Right lung (tissue), 5 donors: Measurements from ENCODE around the gene COX8A. TPM values are rescaled to one million over a fixed set of nuclear protein-coding genes. Genes with fewer than 3 reads are reported as not detected.

Source experiments
- DNase-seq, 2 donors: peaks; one replicate each; pipeline ENCODE4 v3.0.0-alpha.2; 2013
- polyA plus RNA-seq, 5 donors: library from polyadenylated mRNA; unstranded; fragments of 120-200 nt; gene quantifications; one replicate each; pipeline versions ENCODE4 v1.2.1 to v1.2.3, GENCODE V29; 2013; ENCODE audit warnings: inconsistent platforms in 1 of 5, low replicate concordance in 1 of 5; ENCODE audit not compliant: insufficient read length in 5 of 5, insufficient read depth in 1 of 5

The COX8A gene
- polyA plus RNA-seq, 5 donors, result 128 to 250 (median 158) TPM

- no peak for DNase-seq
Observed at GRCh38 chr11:64015935-64016845, 41.8 kb downstream of the COX8A start.

GRCh38 chr11:64017945-64018224, 43.5 kb downstream of the COX8A start:
- no peak for DNase-seq

- no peak for DNase-seq
Observed at GRCh38 chr11:64018310-64018709, 43.9 kb downstream of the COX8A start.

- no peak for DNase-seq
Observed at GRCh38 chr11:64019106-64020037, 45.0 kb downstream of the COX8A start.

GRCh38 chr11:64020976-64021756, 46.7 kb downstream of the COX8A start:
- no peak for DNase-seq

GRCh38 chr11:64021757-64022093, 47.3 kb downstream of the COX8A start:
- no peak for DNase-seq

- no peak for DNase-seq
Observed at GRCh38 chr11:64022125-64022784, 47.8 kb downstream of the COX8A start.

- no peak for DNase-seq
Observed at GRCh38 chr11:64023712-64024710, 49.6 kb downstream of the COX8A start.

- no peak for DNase-seq
Observed at GRCh38 chr11:64025205-64025604, 50.8 kb downstream of the COX8A start.

Other genes starting within 250 kb of the COX8A start
- 10 to 100 TPM; 27.3 to 38.4 (median 34.5) TPM for gene ZFTA, start 205.8 kb upstream of the COX8A start, polyA plus RNA-seq
- gene SPINDOC, start 161.2 kb upstream of the COX8A start, polyA plus RNA-seq, result 10 to 100 TPM; 28.3 to 48.4 (median 38.5) TPM
- 10 to 100 TPM; 27.0 to 35.1 (median 30.1) TPM for gene MARK2, start 135.5 kb upstream of the COX8A start, polyA plus RNA-seq
- 10 to 100 TPM in 4 of 5 donors, 1 to 10 TPM in 1; 8.9 to 20.7 (median 12.6) TPM for gene RCOR2, start 57.5 kb upstream of the COX8A start, polyA plus RNA-seq
- 10 to 100 TPM; 24.8 to 31.1 (median 28.0) TPM for gene NAA40, start 35.6 kb upstream of the COX8A start, polyA plus RNA-seq
- 100 to 1,000 TPM in 1 of 5 donors, 10 to 100 TPM in 4; 72.3 to 105 (median 81.2) TPM for gene OTUB1, start 11.8 kb downstream of the COX8A start, polyA plus RNA-seq
- gene FLRT1, start 61.3 kb downstream of the COX8A start, polyA plus RNA-seq, result 1 to 10 TPM; 2.3 to 4.4 (median 3.5) TPM
- 10 to 100 TPM; 16.4 to 26.7 (median 24.3) TPM for gene MACROD1, start 191.5 kb downstream of the COX8A start, polyA plus RNA-seq
- gene STIP1, start 211.6 kb downstream of the COX8A start, polyA plus RNA-seq, result 100 to 1,000 TPM; 168 to 203 (median 187) TPM
- 10 to 100 TPM in 2 of 5 donors, 1 to 10 TPM in 3; 6.4 to 13.2 (median 9.6) TPM for gene FERMT3, start 232.1 kb downstream of the COX8A start, polyA plus RNA-seq